Smooth muscle cell (in vitro differentiated cells): ENCODE measurements around the gene ARID3A. TPM values are rescaled to one million over a fixed set of nuclear protein-coding genes. Genes with fewer than 3 reads are reported as not detected.

Experiments
- DNase-seq: peaks from one replicate; lab custom pipeline; 2025; ENCODE audit not compliant: unreplicated experiment; lab: John Stamatoyannopoulos, UW
- H2AFZ ChIP-seq: fragments of 200-600 bp; sonication (generic); 2 replicates; pipeline ENCODE4 v1.6.0; 2016; ENCODE audit warnings: antibody characterized with exemption, low read depth, mild to moderate bottlenecking
- H3F3A ChIP-seq: fragments of 200-600 bp; sonication (generic); 2 replicates; pipeline ENCODE4 v1.6.0; 2017; ENCODE audit warnings: antibody characterized with exemption, low read depth
- H3K27ac ChIP-seq: fragments of 200-600 bp; sonication (generic); 2 replicates; pipeline ENCODE4 v1.5.1; 2016; ENCODE audit warnings: low read depth, mild to moderate bottlenecking
- H3K27me3 ChIP-seq: fragments of 200-600 bp; sonication (generic); 2 replicates; pipeline ENCODE4 v1.6.1; 2016; ENCODE audit warnings: low read depth, mild to moderate bottlenecking
- H3K36me3 ChIP-seq: fragments of 200-600 bp; sonication (generic); 2 replicates; pipeline ENCODE4 v1.5.1; 2016; ENCODE audit warnings: low read depth
- H3K4me1 ChIP-seq: fragments of 200-600 bp; sonication (generic); 2 replicates; pipeline ENCODE4 v1.5.1; 2016; ENCODE audit warnings: low read depth
- H3K4me2 ChIP-seq: fragments of 200-600 bp; sonication (generic); 2 replicates; pipeline ENCODE4 v1.6.0; 2016; ENCODE audit warnings: mild to moderate bottlenecking
- H3K4me3 ChIP-seq: fragments of 200-600 bp; sonication (generic); 2 replicates; pipeline ENCODE4 v1.5.1; 2016; ENCODE audit warnings: mild to moderate bottlenecking
- H3K79me2 ChIP-seq: fragments of 200-600 bp; sonication (generic); 2 replicates; pipeline ENCODE4 v1.6.0; 2016; ENCODE audit warnings: low read depth, mild to moderate bottlenecking
- H3K9ac ChIP-seq: fragments of 200-600 bp; sonication (generic); 2 replicates; pipeline ENCODE4 v1.6.0; 2016; ENCODE audit warnings: low read depth
- H3K9me3 ChIP-seq: fragments of 200-600 bp; sonication (generic); replicated peaks from 2 replicates; pipeline ENCODE4 v1.5.1; 2016; ENCODE audit warnings: low read depth
- H4K20me1 ChIP-seq: fragments of 200-600 bp; sonication (generic); 2 replicates; pipeline ENCODE4 v1.6.0; 2016; ENCODE audit warnings: low read depth
- WGBS: methylation state at CpG from one replicate; pipeline ENCODE4 v1.1.7; 2016; ENCODE audit warnings: low lambda C conversion rate; 5-methylcytosine and 5-hydroxymethylcytosine counted together
- polyA plus RNA-seq: library from polyadenylated mRNA; unstranded; fragments of >200 nt; fragmentation: Nextera tagmentation; extraction: Ambion mirVana; gene quantifications from 2 replicates; pipeline ENCODE4 v1.2.1, GENCODE V29; 2016
- total RNA-seq: library from RNA; depleted of rRNA; stranded (reverse); fragments of >200 nt; gene quantifications from 2 replicates; pipeline ENCODE4 v1.2.3, GENCODE V29; 2014
- TF ChIP-seq, protein P1 (sequence below): fragments of 200-600 bp; sonication (generic); IDR thresholded peaks from 2 replicates; pipeline ENCODE4 v1.5.1; 2017; ENCODE audit warnings: borderline replicate concordance, mild to moderate bottlenecking, antibody characterized with exemption; ENCODE audit not compliant: insufficient read depth, poor library complexity, severe bottlenecking

ARID3A gene
- total and polyA plus RNA-seq, 2 experiments from 2014 or later = 45.7 to 50.3 TPM

DNA sequence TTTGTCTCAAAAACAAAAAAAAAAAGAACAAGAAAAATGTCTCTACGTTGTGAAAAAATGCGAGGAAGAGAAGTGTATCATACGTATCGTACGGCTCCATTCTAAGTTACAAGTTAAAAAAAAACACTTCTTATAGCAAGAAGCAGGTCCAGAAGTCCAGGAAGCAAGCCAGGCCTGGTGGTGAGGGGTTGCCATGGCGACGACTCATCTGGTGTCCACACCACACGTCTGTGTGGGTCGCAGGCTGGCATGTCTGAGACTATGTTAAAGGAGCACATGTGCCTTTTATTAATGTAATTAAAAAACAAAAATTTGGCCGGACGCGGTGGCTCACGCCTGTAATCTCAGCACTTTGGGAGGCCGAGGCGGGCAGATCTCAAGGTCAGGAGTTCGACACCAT lies 38.8 kb upstream of the ARID3A start:
- H4K20me1 ChIP-seq = peaks cover 55% of the 10 kb centered on the region
- DNase-seq = no peak
- no peak overlapping the region for H3K27ac ChIP-seq
- TF ChIP-seq, protein P1, sequence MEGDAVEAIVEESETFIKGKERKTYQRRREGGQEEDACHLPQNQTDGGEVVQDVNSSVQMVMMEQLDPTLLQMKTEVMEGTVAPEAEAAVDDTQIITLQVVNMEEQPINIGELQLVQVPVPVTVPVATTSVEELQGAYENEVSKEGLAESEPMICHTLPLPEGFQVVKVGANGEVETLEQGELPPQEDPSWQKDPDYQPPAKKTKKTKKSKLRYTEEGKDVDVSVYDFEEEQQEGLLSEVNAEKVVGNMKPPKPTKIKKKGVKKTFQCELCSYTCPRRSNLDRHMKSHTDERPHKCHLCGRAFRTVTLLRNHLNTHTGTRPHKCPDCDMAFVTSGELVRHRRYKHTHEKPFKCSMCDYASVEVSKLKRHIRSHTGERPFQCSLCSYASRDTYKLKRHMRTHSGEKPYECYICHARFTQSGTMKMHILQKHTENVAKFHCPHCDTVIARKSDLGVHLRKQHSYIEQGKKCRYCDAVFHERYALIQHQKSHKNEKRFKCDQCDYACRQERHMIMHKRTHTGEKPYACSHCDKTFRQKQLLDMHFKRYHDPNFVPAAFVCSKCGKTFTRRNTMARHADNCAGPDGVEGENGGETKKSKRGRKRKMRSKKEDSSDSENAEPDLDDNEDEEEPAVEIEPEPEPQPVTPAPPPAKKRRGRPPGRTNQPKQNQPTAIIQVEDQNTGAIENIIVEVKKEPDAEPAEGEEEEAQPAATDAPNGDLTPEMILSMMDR = no peak
- H3K36me3 ChIP-seq = no peaks in the 10 kb centered on the region
- 82% methylated on average over 16 of the region's 16 CpGs for WGBS
- peaks cover 11% of the 10 kb centered on the region for H3K79me2 ChIP-seq
- H3K4me1 ChIP-seq = no peaks in the 10 kb centered on the region
- H2AFZ ChIP-seq = no peak overlapping the region
- H3K9ac ChIP-seq = no peak overlapping the region
- no peaks in the 10 kb centered on the region for H3K27me3 ChIP-seq
- no peak overlapping the region for H3K4me2 ChIP-seq
- no peaks in the 10 kb centered on the region for H3F3A ChIP-seq
- no peak overlapping the region for H3K4me3 ChIP-seq
- H3K9me3 ChIP-seq = no peaks in the 10 kb centered on the region

DNA sequence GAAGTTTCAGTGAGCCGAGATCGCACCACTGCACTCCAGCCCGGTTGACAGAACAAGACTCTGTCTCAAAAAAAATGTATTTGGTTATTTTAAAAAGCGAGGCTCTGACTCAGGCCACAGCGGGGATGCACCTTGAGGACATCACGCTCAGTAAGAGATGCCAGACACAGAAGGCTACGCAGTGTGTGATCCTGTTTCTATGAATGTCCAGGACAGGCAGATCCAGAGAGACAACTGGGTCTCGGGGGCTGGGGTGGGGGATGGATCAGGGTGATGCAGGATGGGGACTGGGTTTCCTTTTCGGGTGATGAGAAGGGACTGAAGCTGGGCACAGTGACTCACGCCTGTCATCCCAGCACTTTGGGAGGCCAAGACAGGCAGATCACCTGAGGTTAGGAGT lies 38.2 kb upstream of the ARID3A start:
- TF ChIP-seq, protein P1 = no peak
- no peak overlapping the region for H3K4me2 ChIP-seq
- H3K4me1 ChIP-seq = no peaks in the 10 kb centered on the region
- no peak overlapping the region for H3K27ac ChIP-seq
- H3K36me3 ChIP-seq = no peaks in the 10 kb centered on the region
- H3K27me3 ChIP-seq = no peaks in the 10 kb centered on the region
- H3K4me3 ChIP-seq = no peak overlapping the region
- no peaks in the 10 kb centered on the region for H3F3A ChIP-seq
- 99% methylated on average over 9 of the region's 10 CpGs for WGBS
- H3K9ac ChIP-seq = no peak overlapping the region
- no peaks in the 10 kb centered on the region for H3K9me3 ChIP-seq
- H3K79me2 ChIP-seq = peaks cover 16% of the 10 kb centered on the region
- DNase-seq = no peak
- no peak overlapping the region for H2AFZ ChIP-seq
- H4K20me1 ChIP-seq = peaks cover 50% of the 10 kb centered on the region

DNA sequence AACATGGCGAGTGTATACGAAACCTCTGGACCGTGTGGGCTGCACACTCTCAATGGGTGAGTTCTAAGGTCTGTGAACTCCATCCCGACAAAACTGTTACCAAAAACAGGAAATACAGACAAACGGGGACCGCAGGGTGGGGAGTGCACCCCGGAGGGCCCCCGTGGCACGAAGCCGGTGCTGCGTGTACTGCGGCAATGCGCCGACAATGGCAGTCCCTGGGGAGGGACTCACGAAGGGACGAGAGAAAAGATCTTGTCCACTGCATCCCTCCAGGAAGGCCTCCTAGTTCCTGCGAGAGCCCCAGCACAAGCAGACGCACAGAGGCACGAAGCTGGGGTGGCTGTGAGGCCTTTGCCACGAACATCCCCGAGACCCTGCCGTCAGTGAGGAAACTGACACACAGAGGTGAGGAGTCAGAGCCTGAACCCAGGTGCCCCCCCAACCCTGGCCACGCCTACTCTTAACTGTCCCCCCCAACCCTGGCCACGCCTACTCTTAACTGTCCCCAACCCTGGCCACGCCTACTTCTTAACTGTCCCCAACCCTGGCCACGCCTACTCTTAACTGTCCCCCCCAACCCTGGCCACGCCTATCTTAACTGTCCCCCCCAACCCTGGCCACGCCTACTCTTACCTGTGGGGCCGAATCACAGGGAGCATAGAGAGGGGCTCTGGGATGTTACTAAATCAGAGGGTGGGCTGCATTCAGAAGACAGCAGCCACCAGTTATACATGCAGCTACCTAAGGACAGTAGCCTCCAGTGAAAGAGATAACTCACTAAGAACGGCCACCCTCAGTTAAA lies 37.1 kb upstream of the ARID3A start:
- no peak overlapping the region for H3K27ac ChIP-seq
- no peak for DNase-seq
- H3K9me3 ChIP-seq = no peaks in the 10 kb centered on the region
- no peaks in the 10 kb centered on the region for H3K36me3 ChIP-seq
- no peak overlapping the region for H2AFZ ChIP-seq
- H3K9ac ChIP-seq = no peak overlapping the region
- TF ChIP-seq, protein P1 = no peak
- H3K4me1 ChIP-seq = no peaks in the 10 kb centered on the region
- WGBS = 99% methylated on average over 30 of the region's 30 CpGs
- H3K79me2 ChIP-seq = peaks cover 16% of the 10 kb centered on the region
- H3K4me2 ChIP-seq = no peak overlapping the region
- H3F3A ChIP-seq = peaks cover 3% of the 10 kb centered on the region
- no peak overlapping the region for H3K4me3 ChIP-seq
- H4K20me1 ChIP-seq = peaks cover 42% of the 10 kb centered on the region
- H3K27me3 ChIP-seq = no peaks in the 10 kb centered on the region
